Stimulated activated naive B cell treated with anti-CD40 and anti-IgM and Interleukin-4, amounts not matched to agents 10 μg/mL and 1 μg/mL and 100 μg/mL, for 72 hours (primary cell): ENCODE data around the gene PLAAT3.
"Not testable (repeated sequence)": the region's sequence is repeated elsewhere in the genome, so short reads cannot be mapped to it uniquely, and the experiment has no call there.

ENCODE experiments used
- ATAC-seq, 2 donors: fragments of 150-1000 bp; cut with Tn5 transposase; replicated peaks; 2 replicates each; pipeline ENCODE4 v1.10.0; 2021; ENCODE audit warnings: moderate library complexity in 1 of 2
- DNase-seq: peaks from one replicate; pipeline ENCODE4 v3.0.0; 2021
- H3K27ac Mint-ChIP-seq: one replicate; pipeline ENCODE4 v1.8.0; 2022; ENCODE audit warnings: mild to moderate bottlenecking, mixed read lengths
- H3K27me3 Mint-ChIP-seq, 2 donors: one replicate each; pipeline ENCODE4 v1.8.0; 2022; ENCODE audit warnings: mixed read lengths in 2 of 2
- H3K36me3 Mint-ChIP-seq, 2 donors: one replicate each; pipeline ENCODE4 v1.8.0; 2022; ENCODE audit warnings: mixed read lengths in 2 of 2, mild to moderate bottlenecking in 1 of 2
- H3K4me1 Mint-ChIP-seq, 2 donors: one replicate each; pipeline ENCODE4 v1.8.0; 2022; ENCODE audit warnings: mixed read lengths in 2 of 2, mild to moderate bottlenecking in 1 of 2
- H3K4me3 Mint-ChIP-seq, 2 donors: one replicate each; pipeline ENCODE4 v1.8.0; 2022; ENCODE audit warnings: mild to moderate bottlenecking in 2 of 2, mixed read lengths in 2 of 2, moderate library complexity in 1 of 2
- H3K9me3 Mint-ChIP-seq, 2 donors: one replicate each; pipeline ENCODE4 v1.8.0; 2022; ENCODE audit warnings: mixed read lengths in 2 of 2, mild to moderate bottlenecking in 1 of 2

Gene PLAAT3

GRCh38 chr11:63617686-63618085, 3.5 kb upstream of the PLAAT3 start:
- not testable (repeated sequence) for ATAC-seq, DNase-seq, H3K9me3 Mint-ChIP-seq, H3K36me3 Mint-ChIP-seq, H3K4me3 Mint-ChIP-seq, H3K27ac Mint-ChIP-seq
- Mint-ChIP-seq H3K27me3 (peaks cover 7 to 26% of the 10 kb centered on the region in 2 donors), H3K4me1 (peaks cover 6 to 29% of the 10 kb centered on the region in 2 donors)

GRCh38 chr11:63616953-63617352, 2.7 kb upstream of the PLAAT3 start:
- Mint-ChIP-seq H3K36me3 (no peaks in the 10 kb centered on the region), H3K27ac (no peak overlapping the region), H3K4me1 (peaks cover 5 to 25% of the 10 kb centered on the region in 2 donors), H3K27me3 (peaks cover 3 to 27% of the 10 kb centered on the region in 2 donors), H3K4me3 (no peak overlapping the region), H3K9me3 (no peaks in the 10 kb centered on the region)
- no peak for DNase-seq
- no peak for ATAC-seq

DNA sequence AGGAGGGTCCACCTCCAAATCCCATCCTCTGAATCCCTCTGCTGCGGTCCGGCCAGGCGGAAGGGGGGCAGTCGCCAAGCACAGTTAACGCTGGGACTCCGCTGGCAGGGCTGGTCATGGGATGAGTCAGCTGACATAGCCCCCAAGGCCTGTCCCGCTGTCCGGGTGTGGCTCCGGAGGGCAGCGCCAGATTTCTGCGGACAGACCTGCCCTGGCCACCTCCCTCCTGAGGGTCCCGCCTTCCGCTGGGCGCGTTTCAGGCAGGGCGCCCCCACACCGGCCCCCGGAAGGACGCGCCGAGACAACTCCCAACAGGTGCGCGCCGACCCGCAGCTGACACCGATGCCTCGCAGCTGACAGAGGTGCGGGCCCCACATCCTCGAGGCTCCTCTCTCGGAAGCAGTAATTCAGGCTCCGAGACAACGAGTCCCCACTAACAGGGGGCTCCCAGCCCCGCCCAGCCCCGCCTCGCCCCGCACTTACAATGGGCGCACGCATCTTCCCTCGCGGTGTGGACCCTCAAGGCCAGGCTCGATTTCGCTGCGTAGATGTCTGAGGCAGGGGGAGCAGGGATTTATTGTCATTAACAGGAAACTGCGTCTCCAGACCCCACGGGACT, 607 bp downstream of the PLAAT3 start:
- H3K27ac Mint-ChIP-seq = peak overlapping the region; percentile 25
- no peaks in the 10 kb centered on the region for H3K36me3 Mint-ChIP-seq
- ATAC-seq (peak; percentile 53 to 55), DNase-seq (no peak)
- peaks cover 11 to 33% of the 10 kb centered on the region in 2 donors for H3K4me1 Mint-ChIP-seq
- peak overlapping the region; percentile 84 to 85 for H3K4me3 Mint-ChIP-seq
- peaks cover 0 to 27% of the 10 kb centered on the region in 2 donors for H3K27me3 Mint-ChIP-seq
- no peaks in the 10 kb centered on the region for H3K9me3 Mint-ChIP-seq

DNA sequence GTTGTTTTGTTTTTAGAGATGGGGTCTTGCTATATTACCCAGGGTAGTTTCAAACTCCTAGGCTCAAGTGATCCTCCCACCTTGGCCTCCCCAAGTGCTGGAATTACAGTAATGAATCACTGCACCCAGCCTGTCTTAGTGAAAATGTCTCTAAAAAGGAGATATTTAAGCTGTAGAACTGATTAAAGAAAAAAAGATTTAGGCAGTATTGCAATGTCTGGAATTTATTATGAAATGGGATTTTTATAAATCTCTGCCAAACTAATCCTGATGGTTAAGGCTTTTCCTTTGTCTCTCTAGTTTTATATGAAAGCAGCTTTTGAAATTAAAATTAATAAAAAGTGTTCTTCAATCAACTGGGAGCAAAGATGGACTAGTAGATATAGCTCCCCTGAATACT, 2.1 kb downstream of the PLAAT3 start:
- Mint-ChIP-seq H3K36me3 (no peaks in the 10 kb centered on the region), H3K27ac (no peak overlapping the region), H3K27me3 (peaks cover 4 to 32% of the 10 kb centered on the region in 2 donors), H3K9me3 (no peaks in the 10 kb centered on the region), H3K4me1 (peaks cover 13 to 33% of the 10 kb centered on the region in 2 donors), H3K4me3 (no peak overlapping the region)
- ATAC-seq (no peak), DNase-seq (no peak)

- no peak overlapping the region for H3K27ac Mint-ChIP-seq
- ATAC-seq (no peak), DNase-seq (no peak)
- H3K27me3 Mint-ChIP-seq = peaks cover 11 to 40% of the 10 kb centered on the region in 2 donors
- no peaks in the 10 kb centered on the region for H3K36me3 Mint-ChIP-seq
- H3K4me1 Mint-ChIP-seq = peaks cover 13 to 33% of the 10 kb centered on the region in 2 donors
- no peak overlapping the region for H3K4me3 Mint-ChIP-seq
- H3K9me3 Mint-ChIP-seq = no peaks in the 10 kb centered on the region
Measured at GRCh38 chr11:63611395-63611747, 2.9 kb downstream of the PLAAT3 start.

- Mint-ChIP-seq H3K9me3 (no peaks in the 10 kb centered on the region), H3K4me1 (peaks cover 13 to 33% of the 10 kb centered on the region in 2 donors), H3K27ac (no peak overlapping the region), H3K27me3 (peaks cover 12 to 37% of the 10 kb centered on the region in 2 donors), H3K36me3 (no peaks in the 10 kb centered on the region), H3K4me3 (no peak overlapping the region)
- no peak for ATAC-seq
- no peak for DNase-seq
Measured at GRCh38 chr11:63610604-63611394, 3.4 kb downstream of the PLAAT3 start.

- DNase-seq (no peak), ATAC-seq (no peak)
- H3K27ac Mint-ChIP-seq = no peak overlapping the region
Measured at GRCh38 chr11:63609971-63610580, 4.2 kb downstream of the PLAAT3 start.

GRCh38 chr11:63609536-63609935, 4.7 kb downstream of the PLAAT3 start:
- no peak overlapping the region for H3K27ac Mint-ChIP-seq
- H3K36me3 Mint-ChIP-seq = no peaks in the 10 kb centered on the region
- DNase-seq (no peak), ATAC-seq (peak; percentile 36 to 43)
- peaks cover 12 to 30% of the 10 kb centered on the region in 2 donors for H3K4me1 Mint-ChIP-seq
- no peaks in the 10 kb centered on the region for H3K9me3 Mint-ChIP-seq
- H3K4me3 Mint-ChIP-seq = peak overlapping the region in 1 of 2 donors; percentile 5
- peaks cover 12 to 34% of the 10 kb centered on the region in 2 donors for H3K27me3 Mint-ChIP-seq

More at GRCh38 chr11:63609971-63610580, 4.2 kb downstream of the PLAAT3 start:
- Mint-ChIP-seq H3K4me3 (no peak overlapping the region), H3K27me3 (peaks cover 12 to 36% of the 10 kb centered on the region in 2 donors), H3K4me1 (peaks cover 13 to 33% of the 10 kb centered on the region in 2 donors), H3K36me3 (no peaks in the 10 kb centered on the region), H3K9me3 (no peaks in the 10 kb centered on the region)

- no peak overlapping the region for H3K4me3 Mint-ChIP-seq
- no peak overlapping the region for H3K27ac Mint-ChIP-seq
- ATAC-seq (peak; percentile 41 to 46), DNase-seq (no peak)
- no peaks in the 10 kb centered on the region for H3K36me3 Mint-ChIP-seq
- H3K27me3 Mint-ChIP-seq = peaks cover 12 to 25% of the 10 kb centered on the region in 2 donors
- H3K9me3 Mint-ChIP-seq = no peaks in the 10 kb centered on the region
- peaks cover 10 to 21% of the 10 kb centered on the region in 2 donors for H3K4me1 Mint-ChIP-seq
Measured at GRCh38 chr11:63608353-63609345, 5.6 kb downstream of the PLAAT3 start.

GRCh38 chr11:63603180-63603518, 11.1 kb downstream of the PLAAT3 start:
- Mint-ChIP-seq H3K27ac (no peak overlapping the region), H3K4me3 (no peak overlapping the region), H3K4me1 (peaks cover 0 to 2% of the 10 kb centered on the region in 2 donors), H3K36me3 (no peaks in the 10 kb centered on the region), H3K27me3 (peaks cover 12 to 17% of the 10 kb centered on the region in 2 donors), H3K9me3 (no peaks in the 10 kb centered on the region)
- DNase-seq (no peak), ATAC-seq (no peak)

- H3K4me3 Mint-ChIP-seq, ATAC-seq, H3K4me1 Mint-ChIP-seq, DNase-seq, H3K9me3 Mint-ChIP-seq, H3K36me3 Mint-ChIP-seq, H3K27ac Mint-ChIP-seq: not testable (repeated sequence)
- peaks cover 10 to 15% of the 10 kb centered on the region in 2 donors for H3K27me3 Mint-ChIP-seq
Measured at GRCh38 chr11:63602290-63603179, 11.7 kb downstream of the PLAAT3 start.

GRCh38 chr11:63599211-63600122, 14.8 kb downstream of the PLAAT3 start:
- H3K36me3 Mint-ChIP-seq = no peaks in the 10 kb centered on the region

More at GRCh38 chr11:63599211-63600122, 14.8 kb downstream of the PLAAT3 start:
- Mint-ChIP-seq H3K4me1 (peaks cover 0 to under 1% of the 10 kb centered on the region in 2 donors), H3K4me3 (no peak overlapping the region), H3K9me3 (no peaks in the 10 kb centered on the region), H3K27me3 (peaks cover 0 to 4% of the 10 kb centered on the region in 2 donors), H3K27ac (no peak overlapping the region)
- ATAC-seq = no peak
- DNase-seq = no peak
